ENCODE measurements around the gene TNFRSF25. TPM values are rescaled to one million over a fixed set of nuclear protein-coding genes. Genes with fewer than 3 reads are reported as not detected.

TNFRSF25 gene
- total and polyA plus RNA-seq, 10 of the 15 experiments (the other 5 are each of a cell fraction or from before 2014, with no cell fraction given): 0.23 to 8.6 (median 0.46) TPM; not detected in 5

- H4K20me1 ChIP-seq (ENCODE audit: control insufficient read depth, insufficient read depth): no peaks in the 10 kb centered on the region
- no peak overlapping the region for H3K27ac ChIP-seq (ENCODE audit: control insufficient read depth, insufficient read depth)
- ChIA-PET POLR2A (no interaction called here), RAD21 (ENCODE audit: unreplicated experiment) (interaction anchor here (1.0 kb wide), 1 partner anchor 60 kb away, joined by 3 read pairs; no protein-coding TSS in a partner anchor), CTCF (interaction anchor here (1.3 kb wide), 2 partner anchors 8 to 46 kb away, joined by 3 to 5 read pairs; no protein-coding TSS in a partner anchor), SMC1A (ENCODE audit: uncharacterized antibody, unreplicated experiment) (no interaction called here)
- TF ChIP-seq, protein P1, sequence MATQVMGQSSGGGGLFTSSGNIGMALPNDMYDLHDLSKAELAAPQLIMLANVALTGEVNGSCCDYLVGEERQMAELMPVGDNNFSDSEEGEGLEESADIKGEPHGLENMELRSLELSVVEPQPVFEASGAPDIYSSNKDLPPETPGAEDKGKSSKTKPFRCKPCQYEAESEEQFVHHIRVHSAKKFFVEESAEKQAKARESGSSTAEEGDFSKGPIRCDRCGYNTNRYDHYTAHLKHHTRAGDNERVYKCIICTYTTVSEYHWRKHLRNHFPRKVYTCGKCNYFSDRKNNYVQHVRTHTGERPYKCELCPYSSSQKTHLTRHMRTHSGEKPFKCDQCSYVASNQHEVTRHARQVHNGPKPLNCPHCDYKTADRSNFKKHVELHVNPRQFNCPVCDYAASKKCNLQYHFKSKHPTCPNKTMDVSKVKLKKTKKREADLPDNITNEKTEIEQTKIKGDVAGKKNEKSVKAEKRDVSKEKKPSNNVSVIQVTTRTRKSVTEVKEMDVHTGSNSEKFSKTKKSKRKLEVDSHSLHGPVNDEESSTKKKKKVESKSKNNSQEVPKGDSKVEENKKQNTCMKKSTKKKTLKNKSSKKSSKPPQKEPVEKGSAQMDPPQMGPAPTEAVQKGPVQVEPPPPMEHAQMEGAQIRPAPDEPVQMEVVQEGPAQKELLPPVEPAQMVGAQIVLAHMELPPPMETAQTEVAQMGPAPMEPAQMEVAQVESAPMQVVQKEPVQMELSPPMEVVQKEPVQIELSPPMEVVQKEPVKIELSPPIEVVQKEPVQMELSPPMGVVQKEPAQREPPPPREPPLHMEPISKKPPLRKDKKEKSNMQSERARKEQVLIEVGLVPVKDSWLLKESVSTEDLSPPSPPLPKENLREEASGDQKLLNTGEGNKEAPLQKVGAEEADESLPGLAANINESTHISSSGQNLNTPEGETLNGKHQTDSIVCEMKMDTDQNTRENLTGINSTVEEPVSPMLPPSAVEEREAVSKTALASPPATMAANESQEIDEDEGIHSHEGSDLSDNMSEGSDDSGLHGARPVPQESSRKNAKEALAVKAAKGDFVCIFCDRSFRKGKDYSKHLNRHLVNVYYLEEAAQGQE (IDR thresholded peaks at IDR 0.05; ENCODE audit: low read depth, low read length): no peak
- TF ChIP-seq CREB1 (IDR thresholded peaks at IDR 0.05; ENCODE audit: low read depth): no peak
- no peak for TF ChIP-seq STAT1 (conservative IDR thresholded peaks at IDR 0.05)
- TF ChIP-seq ASH2L (IDR thresholded peaks at IDR 0.05; ENCODE audit: borderline replicate concordance, low read depth): no peak
- no peak for TF ChIP-seq CREM (IDR thresholded peaks at IDR 0.05; ENCODE audit: low read depth)
- no peak for TF ChIP-seq BHLHE40 (IDR thresholded peaks at IDR 0.05; ENCODE audit: borderline replicate concordance in 1 of 2, low read depth in 2 of 2, low read length in 1 of 2)
- TF ChIP-seq ZNF24 (IDR thresholded peaks at IDR 0.05): no peak
- TF ChIP-seq, protein P2, sequence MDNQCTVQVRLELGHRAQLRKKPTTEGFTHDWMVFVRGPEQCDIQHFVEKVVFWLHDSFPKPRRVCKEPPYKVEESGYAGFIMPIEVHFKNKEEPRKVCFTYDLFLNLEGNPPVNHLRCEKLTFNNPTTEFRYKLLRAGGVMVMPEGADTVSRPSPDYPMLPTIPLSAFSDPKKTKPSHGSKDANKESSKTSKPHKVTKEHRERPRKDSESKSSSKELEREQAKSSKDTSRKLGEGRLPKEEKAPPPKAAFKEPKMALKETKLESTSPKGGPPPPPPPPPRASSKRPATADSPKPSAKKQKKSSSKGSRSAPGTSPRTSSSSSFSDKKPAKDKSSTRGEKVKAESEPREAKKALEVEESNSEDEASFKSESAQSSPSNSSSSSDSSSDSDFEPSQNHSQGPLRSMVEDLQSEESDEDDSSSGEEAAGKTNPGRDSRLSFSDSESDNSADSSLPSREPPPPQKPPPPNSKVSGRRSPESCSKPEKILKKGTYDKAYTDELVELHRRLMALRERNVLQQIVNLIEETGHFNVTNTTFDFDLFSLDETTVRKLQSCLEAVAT (IDR thresholded peaks at IDR 0.05): no peak
- TF ChIP-seq HDAC2 (IDR thresholded peaks at IDR 0.05): no peak
- no peak for TF ChIP-seq FOXM1 (IDR thresholded peaks at IDR 0.05; ENCODE audit: low read depth, low read length)
- H3K4me2 ChIP-seq (ENCODE audit: control insufficient read depth, insufficient read depth): no peak overlapping the region
- no peak overlapping the region for H2AFZ ChIP-seq (ENCODE audit: control insufficient read depth, low read depth, low read length)
- WGBS (ENCODE audit: insufficient coverage, insufficient replicate concordance, low lambda C conversion rate, missing lambda C conversion rate): 37% methylated on average over 13 of the region's 13 CpGs
- H3K9me3 ChIP-seq (replicated peaks; ENCODE audit: control insufficient read depth, insufficient read depth, low read length): no peaks in the 10 kb centered on the region
- H3K79me2 ChIP-seq (ENCODE audit: control insufficient read depth, insufficient read depth, low read length): no peaks in the 10 kb centered on the region
- DNase-seq (ENCODE audit: low read depth, low spot score) (no peak), FAIRE-seq (no peak), ATAC-seq (no peak)
- H3K9ac ChIP-seq (ENCODE audit: control insufficient read depth, insufficient read depth, low read length): no peak overlapping the region
- BruUV-seq (replicated peaks): no TSS peak
- no peaks in the 10 kb centered on the region for H3K4me1 ChIP-seq (ENCODE audit: control insufficient read depth, insufficient read depth, low read length)
- H3K27me3 ChIP-seq (replicated peaks in 1 of 2; ENCODE audit: control insufficient read depth in 2 of 2, insufficient read depth in 2 of 2, low read length in 1 of 2): peaks cover 0 to 3% of the 10 kb centered on the region in 2 experiments; a peak in 3 of 4 replicates
- H3K4me3 ChIP-seq: no peak overlapping the region
- in situ Hi-C loops (cut with MboI): no loop called here
- no peaks in the 10 kb centered on the region for H3K36me3 ChIP-seq (ENCODE audit: control insufficient read depth in 2 of 2, insufficient read depth in 2 of 2, low read length in 1 of 2)
- intact Hi-C loops (cut with micrococcal nuclease; ENCODE audit: unreplicated experiment): no loop called here
Measured at GRCh38 chr1:6468729-6469461, 2.9 kb upstream of the TNFRSF25 start.
